ENCODE results near the gene KIF3A. TPM values are rescaled to one million over a fixed set of nuclear protein-coding genes. Genes with fewer than 3 reads are reported as not detected.

The KIF3A gene
- total RNA-seq, 1 donor from 2014 or later: 27.6 TPM

DNA sequence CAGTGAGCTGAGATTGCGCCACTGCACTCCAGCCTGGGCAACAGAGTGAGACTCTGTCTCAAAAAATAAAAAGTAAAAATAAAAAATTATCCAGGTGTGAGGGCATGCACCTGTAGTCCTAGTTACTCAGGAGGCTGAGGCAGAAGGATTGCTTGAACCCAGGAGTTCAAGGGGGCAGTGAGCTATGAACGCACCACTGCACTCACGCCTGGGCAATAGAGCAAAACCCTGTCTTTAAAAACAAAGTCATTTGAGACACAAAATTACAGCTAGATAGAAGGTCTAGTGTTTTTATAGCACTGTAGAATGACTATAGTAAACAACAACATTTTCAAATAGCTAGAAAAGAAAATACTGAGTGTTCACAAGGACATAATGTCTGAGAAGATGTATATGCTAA, 47.2 kb downstream of the KIF3A start:
- no peaks in the 10 kb centered on the region for H3K4me1 ChIP-seq
- Mint-ChIP-seq H3K27ac (no peak overlapping the region), H3K36me3 (peaks cover 6% of the 10 kb centered on the region), H3K9me3 (no peaks in the 10 kb centered on the region), H3K4me1 (no peaks in the 10 kb centered on the region), H3K4me3 (no peak overlapping the region), H3K27me3 (ENCODE audit: insufficient read depth, low read depth) (no peaks in the 10 kb centered on the region)
- no peaks in the 10 kb centered on the region for H3K79me2 ChIP-seq (ENCODE audit: low read depth)
- H3F3A ChIP-seq (ENCODE audit: low read depth): no peaks in the 10 kb centered on the region
- no peak overlapping the region for H3K9ac ChIP-seq
- peaks cover 3% of the 10 kb centered on the region for H3K36me3 ChIP-seq
- H4K20me1 ChIP-seq (ENCODE audit: low read depth): no peaks in the 10 kb centered on the region
- H3K4me2 ChIP-seq: no peak overlapping the region
- no peak overlapping the region for H3K4me3 ChIP-seq
- H3K27ac ChIP-seq: no peak overlapping the region
- DNase-seq (ENCODE audit: low spot score): no peak
- H3K27me3 ChIP-seq: no peaks in the 10 kb centered on the region
- no peaks in the 10 kb centered on the region for H3K9me3 ChIP-seq (ENCODE audit: low read depth)
- TF ChIP-seq, protein P1, sequence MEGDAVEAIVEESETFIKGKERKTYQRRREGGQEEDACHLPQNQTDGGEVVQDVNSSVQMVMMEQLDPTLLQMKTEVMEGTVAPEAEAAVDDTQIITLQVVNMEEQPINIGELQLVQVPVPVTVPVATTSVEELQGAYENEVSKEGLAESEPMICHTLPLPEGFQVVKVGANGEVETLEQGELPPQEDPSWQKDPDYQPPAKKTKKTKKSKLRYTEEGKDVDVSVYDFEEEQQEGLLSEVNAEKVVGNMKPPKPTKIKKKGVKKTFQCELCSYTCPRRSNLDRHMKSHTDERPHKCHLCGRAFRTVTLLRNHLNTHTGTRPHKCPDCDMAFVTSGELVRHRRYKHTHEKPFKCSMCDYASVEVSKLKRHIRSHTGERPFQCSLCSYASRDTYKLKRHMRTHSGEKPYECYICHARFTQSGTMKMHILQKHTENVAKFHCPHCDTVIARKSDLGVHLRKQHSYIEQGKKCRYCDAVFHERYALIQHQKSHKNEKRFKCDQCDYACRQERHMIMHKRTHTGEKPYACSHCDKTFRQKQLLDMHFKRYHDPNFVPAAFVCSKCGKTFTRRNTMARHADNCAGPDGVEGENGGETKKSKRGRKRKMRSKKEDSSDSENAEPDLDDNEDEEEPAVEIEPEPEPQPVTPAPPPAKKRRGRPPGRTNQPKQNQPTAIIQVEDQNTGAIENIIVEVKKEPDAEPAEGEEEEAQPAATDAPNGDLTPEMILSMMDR (IDR thresholded peaks at IDR 0.05): no peak
- TF ChIP-seq EZH2 (IDR thresholded peaks at IDR 0.05) (no peak), EZH2phosphoT487 (IDR thresholded peaks at IDR 0.05) (no peak)
- H2AFZ ChIP-seq (replicated peaks): no peak overlapping the region

DNA sequence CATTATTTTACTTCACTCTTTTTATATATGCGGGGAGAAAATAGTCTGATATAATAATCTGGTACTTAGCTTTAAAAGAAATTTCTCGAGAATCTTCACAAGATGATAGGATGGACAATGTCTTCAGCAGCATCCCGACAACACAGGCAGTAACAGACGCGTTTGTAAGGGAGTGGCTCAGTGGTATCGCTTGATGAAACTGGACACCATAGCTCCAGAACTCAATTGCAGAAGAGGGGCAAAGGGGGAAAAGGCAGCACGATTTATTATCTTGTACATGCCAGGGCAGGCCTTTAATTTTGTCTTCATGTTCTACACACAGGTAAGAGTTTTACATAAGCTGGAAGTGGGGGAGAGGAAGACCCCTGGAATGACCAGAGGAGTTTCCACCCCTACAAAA, 47.8 kb downstream of the KIF3A start:
- Mint-ChIP-seq H3K9me3 (no peaks in the 10 kb centered on the region), H3K4me1 (no peaks in the 10 kb centered on the region), H3K4me3 (no peak overlapping the region), H3K36me3 (peaks cover 6% of the 10 kb centered on the region), H3K27me3 (ENCODE audit: insufficient read depth, low read depth) (no peaks in the 10 kb centered on the region), H3K27ac (peak overlapping the region; percentile 70)
- no peak for DNase-seq (ENCODE audit: low spot score)
- Histone ChIP-seq H2AFZ (replicated peaks) (no peak overlapping the region), H3F3A (ENCODE audit: low read depth) (no peaks in the 10 kb centered on the region), H3K9me3 (ENCODE audit: low read depth) (no peaks in the 10 kb centered on the region), H4K20me1 (ENCODE audit: low read depth) (no peaks in the 10 kb centered on the region), H3K36me3 (peaks cover 3% of the 10 kb centered on the region), H3K27ac (no peak overlapping the region), H3K4me1 (no peaks in the 10 kb centered on the region), H3K27me3 (no peaks in the 10 kb centered on the region), H3K4me3 (no peak overlapping the region), H3K9ac (no peak overlapping the region), H3K79me2 (ENCODE audit: low read depth) (no peaks in the 10 kb centered on the region), H3K4me2 (no peak overlapping the region)
- TF ChIP-seq EZH2phosphoT487 (IDR thresholded peaks at IDR 0.05) (no peak), EZH2 (IDR thresholded peaks at IDR 0.05) (no peak)
- TF ChIP-seq, protein P1 (IDR thresholded peaks at IDR 0.05): no peak

DNA sequence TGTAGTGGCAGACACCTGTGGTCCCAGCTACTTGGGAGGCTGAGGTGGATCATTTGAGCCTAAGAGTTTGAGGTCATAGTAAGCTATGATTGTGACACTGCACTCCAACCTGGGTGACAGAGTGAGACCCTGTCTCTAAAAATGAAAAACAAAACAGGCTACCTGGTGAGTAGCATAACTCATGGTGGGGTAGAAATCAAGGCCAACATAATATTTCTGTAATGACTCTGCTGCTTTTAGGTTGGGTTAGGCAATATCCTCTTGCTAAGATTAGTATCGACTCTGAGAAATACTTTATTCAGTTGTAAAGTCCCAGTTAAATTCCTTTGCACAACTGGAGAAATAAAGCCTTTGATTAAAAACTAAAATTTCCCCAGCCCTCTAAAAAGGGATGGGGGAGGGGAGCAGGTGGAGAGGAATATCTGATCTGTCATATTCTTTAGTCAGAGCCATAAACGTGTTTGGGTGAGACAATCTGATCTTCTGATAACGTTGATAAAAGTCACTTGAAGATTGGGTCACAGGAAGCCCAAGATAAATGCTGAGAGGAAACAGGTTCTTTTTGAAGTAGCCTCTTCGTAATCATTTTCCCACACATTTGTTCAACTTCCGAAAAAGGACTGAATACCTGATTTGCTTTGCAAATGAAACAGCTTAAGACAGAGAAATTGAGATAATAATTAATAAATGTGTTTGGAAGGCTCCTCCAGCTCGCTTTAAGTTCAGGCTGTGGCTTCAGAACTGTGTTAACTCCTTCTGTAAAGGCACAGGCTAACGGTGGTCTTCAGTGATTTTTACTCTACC, 48.6 kb downstream of the KIF3A start:
- Histone ChIP-seq H3K79me2 (ENCODE audit: low read depth) (no peaks in the 10 kb centered on the region), H3K4me3 (no peak overlapping the region), H3K27ac (no peak overlapping the region), H4K20me1 (ENCODE audit: low read depth) (no peaks in the 10 kb centered on the region), H3K9me3 (ENCODE audit: low read depth) (no peaks in the 10 kb centered on the region), H2AFZ (replicated peaks) (no peak overlapping the region), H3K9ac (no peak overlapping the region), H3K27me3 (no peaks in the 10 kb centered on the region), H3K4me2 (no peak overlapping the region), H3K4me1 (no peaks in the 10 kb centered on the region), H3K36me3 (peaks cover 3% of the 10 kb centered on the region), H3F3A (ENCODE audit: low read depth) (no peaks in the 10 kb centered on the region)
- DNase-seq (ENCODE audit: low spot score): no peak
- Mint-ChIP-seq H3K36me3 (peaks cover 6% of the 10 kb centered on the region), H3K27ac (no peak overlapping the region), H3K27me3 (ENCODE audit: insufficient read depth, low read depth) (no peaks in the 10 kb centered on the region), H3K4me3 (no peak overlapping the region), H3K4me1 (no peaks in the 10 kb centered on the region), H3K9me3 (no peaks in the 10 kb centered on the region)
- TF ChIP-seq EZH2 (IDR thresholded peaks at IDR 0.05) (no peak), EZH2phosphoT487 (IDR thresholded peaks at IDR 0.05) (no peak)
- TF ChIP-seq, protein P1 (IDR thresholded peaks at IDR 0.05): no peak
